ENCODE results near the gene RGS5.
A peak's percentile ranks its signal among the peaks of the same experiment; 100 is the strongest.

The RGS5 gene

DNA sequence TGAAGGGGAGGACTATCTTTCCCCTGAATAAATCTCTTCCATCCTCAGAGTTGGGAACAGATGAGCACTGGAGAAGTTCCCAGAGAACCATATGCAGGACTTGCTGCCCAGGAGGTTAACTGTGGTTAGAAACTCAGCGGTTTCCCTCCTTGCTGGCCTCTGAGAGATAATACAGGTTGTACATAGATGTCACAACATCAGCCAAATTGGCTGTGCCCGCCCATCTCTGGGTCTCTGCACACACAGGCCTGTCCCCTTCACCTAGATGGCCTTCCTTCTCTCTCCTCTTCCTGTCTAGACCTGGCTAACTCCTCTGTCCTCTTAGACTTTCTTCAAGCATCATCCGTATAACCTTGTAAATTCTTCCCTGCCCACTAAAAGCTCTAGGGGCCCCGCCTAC is 5.7 kb downstream of the RGS5 start:
- no peak for TF ChIP-seq PPARA (CRISPR knock-in tag; IDR thresholded peaks at IDR 0.05; ENCODE audit: borderline replicate concordance)
- TF ChIP-seq, protein P1, sequence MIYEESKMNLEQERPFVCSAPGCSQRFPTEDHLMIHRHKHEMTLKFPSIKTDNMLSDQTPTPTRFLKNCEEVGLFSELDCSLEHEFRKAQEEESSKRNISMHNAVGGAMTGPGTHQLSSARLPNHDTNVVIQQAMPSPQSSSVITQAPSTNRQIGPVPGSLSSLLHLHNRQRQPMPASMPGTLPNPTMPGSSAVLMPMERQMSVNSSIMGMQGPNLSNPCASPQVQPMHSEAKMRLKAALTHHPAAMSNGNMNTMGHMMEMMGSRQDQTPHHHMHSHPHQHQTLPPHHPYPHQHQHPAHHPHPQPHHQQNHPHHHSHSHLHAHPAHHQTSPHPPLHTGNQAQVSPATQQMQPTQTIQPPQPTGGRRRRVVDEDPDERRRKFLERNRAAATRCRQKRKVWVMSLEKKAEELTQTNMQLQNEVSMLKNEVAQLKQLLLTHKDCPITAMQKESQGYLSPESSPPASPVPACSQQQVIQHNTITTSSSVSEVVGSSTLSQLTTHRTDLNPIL (CRISPR knock-in tag; IDR thresholded peaks at IDR 0.05; ENCODE audit: low read depth) = 0 out of 2 replicates have a peak, but pooled peaks have one; percentile 41
- ATAC-seq = peak; percentile 20

DNA sequence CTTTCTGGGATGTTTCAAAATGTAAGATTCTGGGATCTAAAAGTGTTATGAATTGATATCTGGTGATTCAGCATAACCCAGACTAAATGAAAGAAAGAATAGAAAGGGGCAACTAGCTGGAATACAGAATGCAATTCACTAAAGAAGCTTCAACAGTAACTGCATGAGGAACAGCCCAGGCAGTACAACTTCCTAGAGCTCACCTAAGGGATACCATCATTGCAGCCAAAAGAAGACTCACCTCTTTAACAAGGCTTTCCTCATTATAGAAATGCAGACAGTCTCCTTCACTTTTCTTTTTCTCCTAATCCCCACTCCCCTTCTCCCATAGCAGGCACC is 6.3 kb downstream of the RGS5 start:
- peak; percentile 74 for ATAC-seq

DNA sequence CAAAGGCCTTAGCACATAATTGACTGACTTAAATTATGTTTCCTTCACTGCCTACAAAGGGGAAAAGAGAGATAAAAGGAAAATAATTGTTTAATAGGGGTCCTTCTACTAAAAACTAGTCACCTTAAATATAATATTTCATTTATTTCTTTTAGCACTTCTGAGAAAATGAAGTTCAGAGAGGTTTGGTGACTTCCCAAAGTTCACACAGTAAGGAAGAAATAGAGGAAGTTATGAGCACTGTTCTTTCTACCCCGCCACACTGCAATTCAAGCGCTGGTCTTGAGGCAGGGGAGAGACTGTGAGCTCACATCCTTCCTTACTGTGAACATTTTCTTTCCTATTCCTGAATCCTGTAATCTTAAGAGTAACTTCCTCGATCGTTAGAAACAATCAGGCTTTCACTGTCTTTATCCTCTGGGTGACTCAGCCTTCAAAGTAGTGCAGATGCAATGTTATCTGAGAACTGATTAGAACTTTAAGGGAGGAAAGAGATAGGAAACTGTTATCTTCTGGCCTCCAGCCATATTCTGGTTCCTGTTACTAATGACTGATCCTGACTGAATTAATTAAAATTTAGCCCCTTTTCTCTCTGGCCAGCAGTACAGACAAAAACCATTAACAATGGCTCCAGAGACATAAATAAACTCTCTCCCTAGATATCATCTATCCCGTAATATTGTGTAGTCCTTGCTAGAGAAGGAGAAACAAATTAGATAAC is 6.8 kb downstream of the RGS5 start:
- ATAC-seq = peak; percentile 78

More for the DNA sequence above, 6.3 kb downstream of the RGS5 start:
- TF ChIP-seq ZNF8 (CRISPR knock-in tag; IDR thresholded peaks at IDR 0.05) = 0 out of 2 replicates have a peak, but pooled peaks have one; percentile 1
- peak; percentile 12; the same call in 1 of the 2 replicates for TF ChIP-seq ZC3H10 (CRISPR knock-in tag; IDR thresholded peaks at IDR 0.05)
- no peak for TF ChIP-seq TOX (CRISPR knock-in tag; IDR thresholded peaks at IDR 0.05; ENCODE audit: borderline replicate concordance)

More for the DNA sequence above, 6.8 kb downstream of the RGS5 start:
- TF ChIP-seq CSDC2 (CRISPR knock-in tag; IDR thresholded peaks at IDR 0.05) (no peak), TOX (CRISPR knock-in tag; IDR thresholded peaks at IDR 0.05; ENCODE audit: borderline replicate concordance) (0 out of 2 replicates have a peak, but pooled peaks have one; percentile 35), ESRRG (CRISPR knock-in tag; IDR thresholded peaks at IDR 0.05) (no peak), TCF4 (CRISPR knock-in tag; IDR thresholded peaks at IDR 0.05; ENCODE audit: borderline replicate concordance) (peak; percentile 95), RARB (CRISPR knock-in tag; IDR thresholded peaks at IDR 0.05) (no peak), PPARA (CRISPR knock-in tag; IDR thresholded peaks at IDR 0.05; ENCODE audit: borderline replicate concordance) (no peak), OSR1 (CRISPR knock-in tag; IDR thresholded peaks at IDR 0.05) (no peak; the same call in 1 of the 2 replicates), ZC3H10 (CRISPR knock-in tag; IDR thresholded peaks at IDR 0.05) (no peak), ZNF8 (CRISPR knock-in tag; IDR thresholded peaks at IDR 0.05) (peak; percentile 38; the same call in 1 of the 2 replicates), ZFP30 (CRISPR knock-in tag; IDR thresholded peaks at IDR 0.05) (no peak; the same call in 1 of the 2 replicates), ARNTL (CRISPR knock-in tag; IDR thresholded peaks at IDR 0.05; ENCODE audit: borderline replicate concordance, low read depth) (no peak), ZNF565 (CRISPR knock-in tag; conservative IDR thresholded peaks at IDR 0.05; ENCODE audit: low read depth) (no peak; the same call in 1 of the 2 replicates), ISL1 (CRISPR knock-in tag; IDR thresholded peaks at IDR 0.05) (peak; percentile 95), ZNF70 (CRISPR knock-in tag; IDR thresholded peaks at IDR 0.05) (no peak), SNAI2 (CRISPR knock-in tag; IDR thresholded peaks at IDR 0.05) (no peak), ZFP3 (CRISPR knock-in tag; IDR thresholded peaks at IDR 0.05) (0 out of 2 replicates have a peak, but pooled peaks have one; percentile 58), BACH2 (CRISPR knock-in tag; IDR thresholded peaks at IDR 0.05; ENCODE audit: borderline replicate concordance) (peak; percentile 70; the same call in 1 of the 2 replicates), GLIS3 (CRISPR knock-in tag; IDR thresholded peaks at IDR 0.05) (0 out of 2 replicates have a peak, but pooled peaks have one; percentile 69)
- TF ChIP-seq, protein P2, sequence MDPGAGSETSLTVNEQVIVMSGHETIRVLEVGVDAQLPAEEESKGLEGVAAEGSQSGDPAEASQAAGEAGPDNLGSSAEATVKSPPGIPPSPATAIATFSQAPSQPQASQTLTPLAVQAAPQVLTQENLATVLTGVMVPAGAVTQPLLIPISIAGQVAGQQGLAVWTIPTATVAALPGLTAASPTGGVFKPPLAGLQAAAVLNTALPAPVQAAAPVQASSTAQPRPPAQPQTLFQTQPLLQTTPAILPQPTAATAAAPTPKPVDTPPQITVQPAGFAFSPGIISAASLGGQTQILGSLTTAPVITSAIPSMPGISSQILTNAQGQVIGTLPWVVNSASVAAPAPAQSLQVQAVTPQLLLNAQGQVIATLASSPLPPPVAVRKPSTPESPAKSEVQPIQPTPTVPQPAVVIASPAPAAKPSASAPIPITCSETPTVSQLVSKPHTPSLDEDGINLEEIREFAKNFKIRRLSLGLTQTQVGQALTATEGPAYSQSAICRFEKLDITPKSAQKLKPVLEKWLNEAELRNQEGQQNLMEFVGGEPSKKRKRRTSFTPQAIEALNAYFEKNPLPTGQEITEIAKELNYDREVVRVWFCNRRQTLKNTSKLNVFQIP (CRISPR knock-in tag; IDR thresholded peaks at IDR 0.05; ENCODE audit: borderline replicate concordance, low read depth) = peak; percentile 18; the same call in 1 of the 2 replicates
- TF ChIP-seq, protein P3, sequence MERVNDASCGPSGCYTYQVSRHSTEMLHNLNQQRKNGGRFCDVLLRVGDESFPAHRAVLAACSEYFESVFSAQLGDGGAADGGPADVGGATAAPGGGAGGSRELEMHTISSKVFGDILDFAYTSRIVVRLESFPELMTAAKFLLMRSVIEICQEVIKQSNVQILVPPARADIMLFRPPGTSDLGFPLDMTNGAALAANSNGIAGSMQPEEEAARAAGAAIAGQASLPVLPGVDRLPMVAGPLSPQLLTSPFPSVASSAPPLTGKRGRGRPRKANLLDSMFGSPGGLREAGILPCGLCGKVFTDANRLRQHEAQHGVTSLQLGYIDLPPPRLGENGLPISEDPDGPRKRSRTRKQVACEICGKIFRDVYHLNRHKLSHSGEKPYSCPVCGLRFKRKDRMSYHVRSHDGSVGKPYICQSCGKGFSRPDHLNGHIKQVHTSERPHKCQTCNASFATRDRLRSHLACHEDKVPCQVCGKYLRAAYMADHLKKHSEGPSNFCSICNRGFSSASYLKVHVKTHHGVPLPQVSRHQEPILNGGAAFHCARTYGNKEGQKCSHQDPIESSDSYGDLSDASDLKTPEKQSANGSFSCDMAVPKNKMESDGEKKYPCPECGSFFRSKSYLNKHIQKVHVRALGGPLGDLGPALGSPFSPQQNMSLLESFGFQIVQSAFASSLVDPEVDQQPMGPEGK (CRISPR knock-in tag; IDR thresholded peaks at IDR 0.05; ENCODE audit: borderline replicate concordance) = 0 out of 2 replicates have a peak, but pooled peaks have one; percentile 24
- TF ChIP-seq, protein P4, sequence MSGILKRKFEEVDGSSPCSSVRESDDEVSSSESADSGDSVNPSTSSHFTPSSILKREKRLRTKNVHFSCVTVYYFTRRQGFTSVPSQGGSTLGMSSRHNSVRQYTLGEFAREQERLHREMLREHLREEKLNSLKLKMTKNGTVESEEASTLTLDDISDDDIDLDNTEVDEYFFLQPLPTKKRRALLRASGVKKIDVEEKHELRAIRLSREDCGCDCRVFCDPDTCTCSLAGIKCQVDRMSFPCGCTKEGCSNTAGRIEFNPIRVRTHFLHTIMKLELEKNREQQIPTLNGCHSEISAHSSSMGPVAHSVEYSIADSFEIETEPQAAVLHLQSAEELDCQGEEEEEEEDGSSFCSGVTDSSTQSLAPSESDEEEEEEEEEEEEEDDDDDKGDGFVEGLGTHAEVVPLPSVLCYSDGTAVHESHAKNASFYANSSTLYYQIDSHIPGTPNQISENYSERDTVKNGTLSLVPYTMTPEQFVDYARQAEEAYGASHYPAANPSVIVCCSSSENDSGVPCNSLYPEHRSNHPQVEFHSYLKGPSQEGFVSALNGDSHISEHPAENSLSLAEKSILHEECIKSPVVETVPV (CRISPR knock-in tag; IDR thresholded peaks at IDR 0.05) = no peak; the same call in 1 of the 2 replicates
- TF ChIP-seq, protein P1 (CRISPR knock-in tag; IDR thresholded peaks at IDR 0.05; ENCODE audit: low read depth) = no peak
- TF ChIP-seq, protein P5, sequence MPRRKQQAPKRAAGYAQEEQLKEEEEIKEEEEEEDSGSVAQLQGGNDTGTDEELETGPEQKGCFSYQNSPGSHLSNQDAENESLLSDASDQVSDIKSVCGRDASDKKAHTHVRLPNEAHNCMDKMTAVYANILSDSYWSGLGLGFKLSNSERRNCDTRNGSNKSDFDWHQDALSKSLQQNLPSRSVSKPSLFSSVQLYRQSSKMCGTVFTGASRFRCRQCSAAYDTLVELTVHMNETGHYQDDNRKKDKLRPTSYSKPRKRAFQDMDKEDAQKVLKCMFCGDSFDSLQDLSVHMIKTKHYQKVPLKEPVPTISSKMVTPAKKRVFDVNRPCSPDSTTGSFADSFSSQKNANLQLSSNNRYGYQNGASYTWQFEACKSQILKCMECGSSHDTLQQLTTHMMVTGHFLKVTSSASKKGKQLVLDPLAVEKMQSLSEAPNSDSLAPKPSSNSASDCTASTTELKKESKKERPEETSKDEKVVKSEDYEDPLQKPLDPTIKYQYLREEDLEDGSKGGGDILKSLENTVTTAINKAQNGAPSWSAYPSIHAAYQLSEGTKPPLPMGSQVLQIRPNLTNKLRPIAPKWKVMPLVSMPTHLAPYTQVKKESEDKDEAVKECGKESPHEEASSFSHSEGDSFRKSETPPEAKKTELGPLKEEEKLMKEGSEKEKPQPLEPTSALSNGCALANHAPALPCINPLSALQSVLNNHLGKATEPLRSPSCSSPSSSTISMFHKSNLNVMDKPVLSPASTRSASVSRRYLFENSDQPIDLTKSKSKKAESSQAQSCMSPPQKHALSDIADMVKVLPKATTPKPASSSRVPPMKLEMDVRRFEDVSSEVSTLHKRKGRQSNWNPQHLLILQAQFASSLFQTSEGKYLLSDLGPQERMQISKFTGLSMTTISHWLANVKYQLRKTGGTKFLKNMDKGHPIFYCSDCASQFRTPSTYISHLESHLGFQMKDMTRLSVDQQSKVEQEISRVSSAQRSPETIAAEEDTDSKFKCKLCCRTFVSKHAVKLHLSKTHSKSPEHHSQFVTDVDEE (CRISPR knock-in tag; IDR thresholded peaks at IDR 0.05) = peak; percentile 96

Data from SK-N-SH treated with all-trans-retinoic acid at 6 μM for 48 hours (cell line).